Epithelial cell of proximal tubule (primary cell): ENCODE results near the gene NINL. TPM values are rescaled to one million over a fixed set of nuclear protein-coding genes. Genes with fewer than 3 reads are reported as not detected.

Experiments
- DNase-seq: peaks from one replicate; pipeline ENCODE4 v3.0.0-alpha.2; 2011; ENCODE audit warnings: low read depth
- H3K4me3 ChIP-seq: 2 replicates; pipeline ENCODE4 v1.5.1; 2011; ENCODE audit warnings: low read depth, mild to moderate bottlenecking, low read length
- total RNA-seq: library from RNA; depleted of rRNA; stranded (reverse); fragments of >200 nt; gene quantifications from 2 replicates; pipeline ENCODE4 v1.2.3, GENCODE V29; 2015
- TF ChIP-seq, protein P1 (sequence below): conservative IDR thresholded peaks from 2 replicates; pipeline ENCODE4 v1.5.1; 2012; ENCODE audit warnings: low read depth, mild to moderate bottlenecking, low read length

The NINL gene
- total RNA-seq, 1 donor from 2014 or later, result 13.5 TPM

DNA sequence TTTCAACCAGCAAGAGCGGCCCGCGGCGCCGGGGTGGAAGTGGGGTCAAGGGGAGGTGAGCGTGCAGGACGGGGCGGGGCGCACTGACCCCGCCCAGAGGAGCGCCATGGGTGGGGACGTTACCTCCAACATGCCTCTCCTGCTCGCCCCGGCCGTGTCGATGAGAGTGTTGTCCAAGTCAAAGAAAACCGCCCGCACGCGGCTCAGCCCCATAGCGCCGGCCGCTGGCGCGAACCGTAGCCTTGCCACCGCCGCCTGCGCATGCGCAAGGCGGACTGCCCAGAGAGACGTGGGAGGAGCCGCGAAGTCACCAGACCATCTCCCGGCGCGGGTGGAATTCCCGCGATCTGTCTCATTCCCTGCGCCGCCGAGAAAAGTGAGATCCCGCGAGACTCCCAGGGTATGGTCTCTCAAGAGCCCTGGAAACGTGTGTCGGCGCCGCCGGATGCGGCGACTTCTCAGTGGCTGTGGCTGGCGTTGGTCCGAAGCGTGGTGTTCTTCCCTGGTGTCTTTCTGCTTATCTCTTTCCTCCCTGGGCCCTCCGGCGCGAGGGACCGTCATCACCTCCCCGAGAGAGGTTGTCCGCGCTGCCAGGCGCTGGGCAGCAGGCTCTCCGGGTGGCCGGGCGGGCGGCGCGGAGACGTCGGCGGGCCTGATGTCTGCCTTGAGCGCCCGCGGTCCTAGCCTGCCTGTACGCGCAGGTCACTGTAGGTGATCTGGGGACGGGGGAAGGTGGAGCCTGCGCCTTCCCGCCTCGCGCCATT is 38.6 kb upstream of the NINL start, which contains the start of gene NANP:
NANP (minus strand) TSS at position 279 of the 764 bp plus-strand sequence; CDS start at position 213, 66 bp downstream.
- TF ChIP-seq, protein P1, sequence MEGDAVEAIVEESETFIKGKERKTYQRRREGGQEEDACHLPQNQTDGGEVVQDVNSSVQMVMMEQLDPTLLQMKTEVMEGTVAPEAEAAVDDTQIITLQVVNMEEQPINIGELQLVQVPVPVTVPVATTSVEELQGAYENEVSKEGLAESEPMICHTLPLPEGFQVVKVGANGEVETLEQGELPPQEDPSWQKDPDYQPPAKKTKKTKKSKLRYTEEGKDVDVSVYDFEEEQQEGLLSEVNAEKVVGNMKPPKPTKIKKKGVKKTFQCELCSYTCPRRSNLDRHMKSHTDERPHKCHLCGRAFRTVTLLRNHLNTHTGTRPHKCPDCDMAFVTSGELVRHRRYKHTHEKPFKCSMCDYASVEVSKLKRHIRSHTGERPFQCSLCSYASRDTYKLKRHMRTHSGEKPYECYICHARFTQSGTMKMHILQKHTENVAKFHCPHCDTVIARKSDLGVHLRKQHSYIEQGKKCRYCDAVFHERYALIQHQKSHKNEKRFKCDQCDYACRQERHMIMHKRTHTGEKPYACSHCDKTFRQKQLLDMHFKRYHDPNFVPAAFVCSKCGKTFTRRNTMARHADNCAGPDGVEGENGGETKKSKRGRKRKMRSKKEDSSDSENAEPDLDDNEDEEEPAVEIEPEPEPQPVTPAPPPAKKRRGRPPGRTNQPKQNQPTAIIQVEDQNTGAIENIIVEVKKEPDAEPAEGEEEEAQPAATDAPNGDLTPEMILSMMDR, result no peak
- peak within 1 kb of the TSS; percentile 93 for H3K4me3 ChIP-seq
- peak; percentile 74 for DNase-seq

DNA sequence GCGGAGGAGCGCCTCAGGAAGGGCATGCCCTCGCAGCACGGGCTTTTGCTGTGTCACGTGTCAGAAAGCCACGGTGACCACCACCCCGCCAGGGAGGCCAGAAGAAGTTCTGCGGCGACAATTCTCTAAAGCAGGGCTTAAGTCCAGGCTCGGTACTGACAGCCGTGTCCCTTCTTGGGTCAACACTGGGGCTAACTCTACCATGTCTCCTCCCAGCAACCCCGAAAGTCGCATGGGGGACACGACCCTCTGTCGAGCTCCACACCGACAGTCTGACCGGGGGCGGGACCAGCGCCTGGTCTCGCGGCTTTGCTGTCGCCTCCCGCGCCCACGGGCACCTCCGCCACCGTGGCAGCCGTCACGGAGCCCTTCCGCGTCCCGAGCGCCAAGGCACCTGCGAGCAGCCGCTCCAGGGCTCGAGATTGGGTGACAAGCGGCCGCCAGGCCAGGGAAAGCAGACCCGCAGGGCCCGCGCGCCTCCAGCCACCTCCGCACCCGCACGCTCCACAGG is 37.9 kb upstream of the NINL start:
- peak overlapping the region; percentile 93 for H3K4me3 ChIP-seq
- TF ChIP-seq, protein P1, result no peak
- no peak for DNase-seq

DNA sequence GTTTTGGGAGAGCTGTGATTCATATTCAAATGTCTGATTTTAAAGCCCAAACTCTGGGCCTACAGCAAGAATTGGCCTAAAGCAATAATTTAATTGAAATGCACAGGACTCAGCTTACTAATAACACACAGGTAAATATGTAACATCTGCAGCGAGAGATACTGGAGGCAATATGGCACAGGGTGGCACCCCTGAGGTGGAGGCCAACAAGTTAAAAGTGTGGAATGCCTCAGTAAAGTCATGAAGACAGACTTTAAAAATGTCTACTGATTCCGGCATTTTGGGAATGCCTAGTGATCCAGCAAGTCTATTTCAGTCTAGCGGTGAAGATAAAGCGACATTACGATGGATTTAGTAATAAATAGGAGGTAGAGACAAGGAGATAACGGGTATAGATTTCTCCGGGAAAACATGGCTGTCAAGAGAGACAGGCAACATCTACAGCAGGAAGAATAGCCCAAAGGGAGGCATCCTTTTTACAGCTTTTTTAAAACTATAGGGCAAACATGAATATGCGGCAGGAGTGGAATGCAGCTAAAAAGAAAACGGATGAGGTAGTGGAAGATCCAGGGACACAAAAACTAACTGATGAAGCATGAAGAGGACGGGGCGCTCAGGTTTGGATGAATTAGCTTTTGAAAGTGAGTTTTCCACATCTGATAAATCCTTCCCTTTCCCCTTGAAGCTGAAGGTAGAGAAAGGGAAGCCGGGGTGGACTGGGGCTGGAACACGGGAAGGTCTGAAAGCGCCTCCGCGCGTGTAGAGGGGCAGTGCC is 37.3 kb upstream of the NINL start:
- H3K4me3 ChIP-seq, result peak overlapping the region; percentile 93
- no peak for DNase-seq

DNA sequence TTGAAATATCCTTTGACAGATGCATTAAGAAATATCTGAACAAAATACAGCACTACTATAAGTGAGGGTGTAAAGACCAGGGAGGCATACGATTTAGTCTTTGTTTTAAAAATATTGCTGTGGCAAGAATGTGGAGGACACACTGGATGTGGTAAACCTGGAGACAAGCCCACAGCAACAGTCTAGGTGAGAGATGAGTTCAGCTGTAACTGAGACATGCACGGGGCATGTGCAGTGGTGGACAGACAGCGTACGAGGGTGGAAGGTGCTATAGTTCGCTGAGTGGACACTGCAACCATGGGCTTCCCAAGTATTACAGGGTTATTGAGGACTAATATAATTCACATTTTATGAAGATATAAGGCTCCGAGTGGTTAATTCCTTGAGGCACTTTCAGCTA is 36.7 kb upstream of the NINL start:
- DNase-seq, result no peak
- peak overlapping the region; percentile 93 for H3K4me3 ChIP-seq
- TF ChIP-seq, protein P1, result no peak

More for the DNA sequence above, 37.3 kb upstream of the NINL start:
- TF ChIP-seq, protein P1, result peak; percentile 33

DNA sequence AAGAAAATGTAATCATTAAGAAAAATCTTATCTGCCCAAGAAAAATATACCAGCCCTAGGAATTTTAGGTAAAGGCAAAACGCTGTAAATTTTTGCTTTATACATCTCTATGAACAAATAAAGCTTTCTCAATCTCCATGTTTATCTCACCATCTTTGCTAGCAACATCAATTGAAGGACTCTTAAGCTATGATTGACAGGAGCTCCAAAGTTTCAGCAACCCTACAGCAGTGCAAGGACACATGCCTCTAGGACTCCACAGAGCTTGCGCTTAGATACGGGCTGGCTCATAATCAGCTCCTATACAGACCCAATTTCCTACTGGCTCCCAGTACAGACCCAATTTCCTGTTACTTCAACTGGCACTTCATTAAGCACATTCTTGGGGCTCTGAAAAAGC is 34.2 kb upstream of the NINL start:
- TF ChIP-seq, protein P1, result no peak
- no peak for DNase-seq
- no peak overlapping the region for H3K4me3 ChIP-seq

DNA sequence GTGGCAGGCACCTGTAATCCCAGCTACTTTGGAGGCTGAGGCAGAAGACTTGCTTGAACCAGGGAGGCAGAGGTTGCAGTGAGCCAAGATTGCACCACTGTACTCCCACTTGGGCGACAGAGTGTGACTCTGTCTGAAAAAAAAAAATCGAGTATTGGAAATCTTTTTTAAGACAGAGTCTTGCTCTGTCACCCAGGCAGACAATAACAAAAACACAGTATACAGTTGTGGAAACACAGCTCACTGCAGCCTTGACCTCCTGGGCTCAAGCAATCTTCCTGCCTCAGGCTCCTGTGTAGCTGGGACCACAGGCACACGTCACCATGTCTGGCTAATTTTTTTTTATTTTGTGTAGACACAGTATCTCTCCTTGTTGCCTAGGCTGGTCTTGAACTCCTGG is 23.4 kb upstream of the NINL start:
- TF ChIP-seq, protein P1, result no peak
- no peak overlapping the region for H3K4me3 ChIP-seq
- DNase-seq, result no peak
